ENCODE measurements around the gene TTC21A.

TTC21A gene

GRCh38 chr3:39181408-39182335, 74.2 kb downstream of the TTC21A start:
- DNase-seq = no peak

DNA sequence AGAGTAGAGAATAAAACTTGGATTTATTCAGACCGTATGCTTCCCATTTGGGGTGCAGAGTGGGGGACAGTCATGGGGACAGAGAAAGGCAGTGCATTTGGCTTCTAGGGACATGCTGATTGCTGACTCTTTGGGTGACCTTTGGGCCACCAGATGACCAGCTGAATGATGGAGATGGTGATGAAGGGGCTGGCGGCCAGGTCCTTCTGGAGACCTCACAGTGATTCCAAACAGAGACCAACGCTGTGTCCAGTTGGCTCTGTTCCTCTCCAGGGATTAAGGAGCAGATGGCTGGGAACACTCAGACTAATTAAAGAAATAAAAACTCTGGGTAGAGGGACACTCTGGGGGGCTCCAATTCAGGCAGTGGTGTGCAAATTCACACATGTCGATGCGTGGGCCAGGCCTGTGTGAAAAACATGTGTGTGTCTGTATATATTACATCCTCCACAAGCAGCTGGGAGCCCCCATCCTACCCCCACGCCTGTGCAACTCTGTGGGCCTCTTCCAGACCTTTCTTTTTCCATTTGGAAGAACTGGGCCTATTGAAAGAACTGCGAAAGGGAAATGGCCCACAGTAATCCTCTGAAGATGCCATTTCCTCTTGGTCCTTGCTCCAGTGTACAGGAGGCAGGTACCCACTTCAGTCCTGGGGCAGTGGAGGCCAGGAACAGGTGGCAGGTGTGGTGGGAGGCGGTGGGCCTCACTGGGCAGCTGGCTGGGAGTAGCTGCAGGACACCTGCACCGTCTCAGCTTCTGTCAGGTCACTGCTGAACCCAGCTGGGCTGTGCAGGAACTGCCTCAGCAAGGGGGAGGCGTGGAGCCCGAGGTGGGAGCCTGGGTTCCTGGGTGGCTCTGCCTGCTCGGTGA, 76.0 kb downstream of the TTC21A start:
- DNase-seq = peak; percentile 22

DNA sequence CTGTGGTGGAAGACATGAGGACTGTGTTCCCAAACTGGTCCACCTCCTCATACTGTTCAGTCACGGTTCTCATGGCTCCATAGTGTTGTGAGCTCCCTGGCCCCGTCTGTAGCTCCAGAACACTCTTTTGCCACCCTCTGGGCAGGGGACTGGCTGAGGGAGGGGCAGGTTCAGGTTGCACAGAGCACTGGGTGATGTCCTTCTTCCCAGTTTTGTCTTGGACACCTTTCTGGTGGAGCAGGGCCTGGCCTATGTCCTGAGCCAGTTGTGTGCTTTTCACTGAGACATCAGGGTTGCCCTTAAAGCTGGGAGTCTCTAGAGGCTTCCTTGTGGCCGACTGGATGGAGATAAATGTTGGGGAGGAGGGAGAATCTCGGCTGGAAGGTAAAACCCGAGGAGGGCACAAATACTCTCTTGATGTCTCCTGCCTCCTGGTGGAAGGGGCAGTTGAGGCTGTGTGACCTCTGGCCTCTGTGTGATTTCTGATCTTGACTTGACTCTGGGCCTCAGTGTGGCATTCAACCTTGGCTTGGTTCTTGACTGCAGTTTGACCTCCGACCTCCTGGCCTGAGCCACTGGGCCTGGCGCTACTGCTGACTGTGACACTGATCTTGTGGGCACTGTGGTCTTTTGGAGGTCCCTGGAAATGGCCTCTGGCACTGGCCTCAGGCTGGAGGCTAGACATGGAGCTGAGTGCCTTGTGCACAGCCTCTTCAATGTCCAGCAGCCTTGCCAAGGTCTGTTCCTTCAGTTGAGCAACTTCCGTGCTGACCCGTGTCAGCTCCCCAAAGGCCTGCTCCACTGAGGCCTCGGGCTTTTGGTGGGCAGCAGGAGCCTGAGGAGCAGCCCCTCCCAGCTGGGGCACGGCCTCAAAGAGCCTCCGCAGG, 76.8 kb downstream of the TTC21A start:
- no peak for DNase-seq

GRCh38 chr3:39184968-39185285, 77.4 kb downstream of the TTC21A start:
- DNase-seq = no peak

GRCh38 chr3:39185326-39185958, 78.0 kb downstream of the TTC21A start:
- no peak for DNase-seq

DNA sequence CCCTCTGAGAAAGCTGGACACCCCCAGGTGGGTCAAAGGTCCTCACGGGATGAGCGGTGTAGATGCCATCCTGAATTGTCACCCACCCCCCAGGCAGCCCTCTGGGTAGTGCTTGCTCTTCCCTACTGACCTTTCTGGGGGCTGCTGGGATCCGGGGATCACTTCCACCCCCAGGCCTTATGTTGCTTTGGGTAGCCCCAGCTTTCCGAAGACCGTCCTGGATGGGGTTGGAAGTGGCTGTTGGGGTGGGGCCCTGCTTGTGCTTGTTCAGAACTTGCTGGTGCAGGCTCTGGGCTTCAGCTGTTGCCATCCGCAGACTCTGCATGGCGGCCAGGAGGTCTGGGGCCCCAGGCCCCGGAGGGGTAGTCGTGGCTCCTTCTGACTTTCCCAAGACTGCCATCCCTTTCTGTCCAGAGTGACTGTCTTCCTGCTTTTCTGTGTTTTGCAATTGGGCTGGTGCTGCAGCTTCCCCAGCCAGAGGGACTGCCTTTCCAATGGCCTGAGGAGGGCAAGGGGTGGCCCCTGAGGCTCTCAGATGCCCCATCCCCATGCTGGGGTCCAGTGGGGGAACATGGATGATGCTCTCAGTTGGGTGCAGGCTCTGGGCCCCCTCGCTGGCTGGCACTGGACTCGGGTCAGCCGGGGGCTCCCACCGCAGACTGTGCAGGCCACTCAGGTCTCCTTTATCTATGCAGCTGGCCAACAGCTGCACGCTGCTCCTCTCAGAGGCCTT, 78.6 kb downstream of the TTC21A start:
- DNase-seq = no peak

- no peak for DNase-seq
Measured at GRCh38 chr3:39186692-39187151, 79.2 kb downstream of the TTC21A start.

DNA sequence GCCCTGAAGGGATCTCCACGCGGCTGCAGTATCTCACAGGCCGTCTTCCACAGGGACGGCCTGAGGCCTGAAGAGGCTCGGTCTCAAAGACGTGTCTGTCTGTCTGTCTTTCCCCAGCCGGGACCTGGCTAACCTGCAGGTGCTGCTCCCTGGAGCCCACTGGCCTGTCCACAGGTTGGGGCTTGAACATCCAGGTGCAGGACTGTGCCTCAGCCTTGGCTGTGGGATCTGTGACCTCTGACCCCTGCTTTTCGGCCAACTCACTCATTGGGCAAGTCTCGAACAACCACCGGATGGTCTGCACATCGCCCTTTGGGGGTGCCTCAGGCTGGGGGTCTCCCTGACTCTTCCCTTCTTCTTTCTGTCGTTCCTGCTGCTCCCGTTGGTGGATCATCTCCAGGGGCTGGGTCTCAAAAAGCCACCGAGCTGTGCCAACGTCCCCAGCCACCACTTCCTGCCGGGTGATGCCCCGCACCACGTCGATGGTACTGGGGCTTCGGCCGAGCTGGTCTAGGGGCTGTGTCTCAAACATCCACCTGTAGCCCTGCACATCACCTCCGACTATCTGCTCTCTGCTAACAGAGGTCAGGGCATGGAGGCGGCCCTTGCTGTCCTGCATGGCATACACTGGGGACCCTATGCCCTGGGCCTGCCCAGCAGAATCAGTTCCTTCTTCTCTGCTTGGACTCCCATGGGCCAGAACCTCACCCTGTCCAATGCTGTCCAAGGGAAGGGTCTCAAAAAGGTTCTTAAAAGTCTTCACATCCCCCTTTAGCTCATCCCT, 80.1 kb downstream of the TTC21A start:
- DNase-seq = no peak
